HPDE6-E6E7 (cell line): ENCODE results near the gene TOP1.

Source experiments
- DNase-seq: peaks from one replicate; pipeline ENCODE4 v3.0.0; 2011; ENCODE audit warnings: missing footprints; ENCODE audit errors: extremely low spot score

Gene TOP1

DNA sequence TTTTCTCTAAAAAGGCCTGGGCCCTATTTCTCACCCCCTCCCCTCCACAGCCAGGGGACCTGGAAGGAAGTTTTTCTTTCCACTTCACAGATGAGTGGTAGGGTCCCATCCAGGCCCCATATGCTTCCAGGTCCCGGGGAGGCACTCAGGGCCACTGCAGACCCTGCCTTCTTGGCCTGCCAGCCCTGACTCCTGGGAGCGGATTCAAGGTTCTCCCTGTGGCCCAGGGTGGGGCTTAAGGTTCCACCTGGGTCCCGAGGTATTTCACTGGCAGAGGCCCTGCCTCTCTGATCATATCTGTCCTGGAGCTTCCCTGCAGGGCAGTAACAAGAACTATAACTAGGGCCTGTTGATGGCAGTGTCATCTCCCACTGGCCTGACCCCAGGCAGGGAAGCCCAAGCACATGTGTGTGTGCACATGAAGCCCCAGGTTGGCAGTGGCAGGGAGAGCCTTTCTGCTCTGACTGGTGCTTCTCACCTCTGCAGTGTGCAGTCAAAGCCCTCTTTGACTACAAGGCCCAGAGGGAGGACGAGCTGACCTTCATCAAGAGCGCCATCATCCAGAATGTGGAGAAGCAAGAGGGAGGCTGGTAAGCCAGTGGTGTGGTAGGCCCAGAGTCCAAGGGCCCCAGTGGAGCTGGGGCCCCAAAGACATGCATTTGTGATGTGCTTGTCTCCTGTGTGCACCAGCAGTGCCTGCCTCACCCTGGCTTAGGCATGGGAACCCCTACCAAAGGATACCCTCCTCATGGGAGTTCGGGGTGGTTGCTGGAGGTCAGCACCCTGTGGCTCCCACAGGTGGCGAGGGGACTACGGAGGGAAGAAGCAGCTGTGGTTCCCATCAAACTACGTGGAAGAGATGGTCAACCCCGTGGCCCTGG, 139.9 kb downstream of the TOP1 start:
- DNase-seq, result no peak

DNA sequence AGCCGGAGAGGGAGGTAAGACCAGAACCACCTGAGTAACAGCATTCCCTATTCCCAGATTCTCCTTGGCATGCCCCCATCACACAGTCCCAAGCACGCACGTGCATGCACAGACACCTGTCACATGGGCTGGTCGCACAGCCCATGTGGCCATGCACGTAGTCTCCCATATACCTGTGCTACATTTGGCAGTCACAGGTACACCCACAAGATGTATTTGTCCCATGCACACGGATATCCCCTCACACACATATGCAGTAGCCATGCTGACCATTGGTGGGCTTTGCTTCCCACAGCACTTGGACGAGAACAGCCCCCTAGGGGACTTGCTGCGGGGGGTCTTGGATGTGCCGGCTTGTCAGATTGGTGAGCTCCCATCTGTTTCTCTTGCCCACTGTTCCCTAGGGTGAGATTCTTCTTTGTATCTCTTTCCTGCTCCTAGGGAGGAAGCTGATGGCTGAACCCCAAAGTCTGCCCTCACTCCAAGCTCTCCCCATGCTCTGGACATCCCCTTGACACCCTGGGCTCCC, 140.6 kb downstream of the TOP1 start:
- no peak for DNase-seq

DNA sequence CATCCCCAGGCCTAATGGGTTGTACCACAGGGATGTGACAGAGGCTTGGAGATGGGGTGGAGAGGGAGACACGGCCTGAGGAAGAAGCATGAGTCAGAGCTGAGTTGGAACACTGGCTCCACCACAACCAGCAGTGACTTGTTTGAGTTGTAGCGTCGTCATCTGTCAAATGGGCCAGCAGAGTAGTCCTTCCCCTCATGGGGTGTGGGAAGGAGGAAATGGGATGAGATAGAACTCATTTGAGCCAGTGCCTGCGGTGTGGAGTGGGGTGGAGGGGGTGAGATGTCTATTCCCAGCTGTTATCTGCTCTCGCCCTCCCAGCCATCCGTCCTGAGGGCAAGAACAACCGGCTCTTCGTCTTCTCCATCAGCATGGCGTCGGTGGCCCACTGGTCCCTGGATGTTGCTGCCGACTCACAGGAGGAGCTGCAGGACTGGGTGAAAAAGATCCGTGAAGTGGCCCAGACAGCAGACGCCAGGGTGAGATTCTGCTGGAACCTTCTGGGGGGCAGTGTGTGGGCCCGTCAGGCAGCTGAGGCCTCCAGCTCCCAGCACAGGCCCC, 141.2 kb downstream of the TOP1 start:
- DNase-seq, result peak; percentile 76

DNA sequence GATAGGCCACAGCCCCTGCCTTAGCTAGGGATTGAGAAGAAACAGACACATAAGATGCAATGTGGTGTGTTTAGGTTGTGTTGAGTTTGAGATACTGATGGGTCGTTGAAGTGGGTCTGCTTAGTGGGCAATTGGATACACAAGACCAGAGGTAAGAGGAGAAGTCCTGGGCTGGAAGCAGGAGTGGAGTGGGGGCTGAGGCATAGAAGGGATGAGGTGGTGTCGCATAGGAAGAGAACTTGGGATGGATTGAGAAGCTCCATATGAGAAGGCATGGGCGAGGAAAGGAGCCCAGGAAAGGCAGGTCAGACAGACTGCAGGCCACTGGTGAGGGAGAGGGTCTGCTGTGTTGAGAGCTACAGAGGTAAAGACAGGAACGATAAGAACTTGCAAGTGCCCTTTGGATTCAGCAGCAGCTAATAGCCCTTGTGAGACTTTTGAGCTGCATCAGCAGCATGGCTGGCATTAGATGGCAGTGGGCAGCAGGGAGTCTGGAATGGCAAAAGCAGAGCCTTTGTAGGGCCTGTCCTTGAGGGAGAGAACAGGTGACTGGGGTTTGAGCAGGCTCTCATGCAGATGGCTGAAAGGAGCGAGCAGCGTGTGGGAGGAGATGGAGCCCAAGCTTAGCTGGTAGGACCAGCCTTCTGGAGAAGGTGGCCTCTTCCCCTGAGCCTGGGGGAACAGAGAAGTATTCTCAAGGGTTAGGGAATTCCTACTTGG, 141.9 kb downstream of the TOP1 start:
- no peak for DNase-seq

DNA sequence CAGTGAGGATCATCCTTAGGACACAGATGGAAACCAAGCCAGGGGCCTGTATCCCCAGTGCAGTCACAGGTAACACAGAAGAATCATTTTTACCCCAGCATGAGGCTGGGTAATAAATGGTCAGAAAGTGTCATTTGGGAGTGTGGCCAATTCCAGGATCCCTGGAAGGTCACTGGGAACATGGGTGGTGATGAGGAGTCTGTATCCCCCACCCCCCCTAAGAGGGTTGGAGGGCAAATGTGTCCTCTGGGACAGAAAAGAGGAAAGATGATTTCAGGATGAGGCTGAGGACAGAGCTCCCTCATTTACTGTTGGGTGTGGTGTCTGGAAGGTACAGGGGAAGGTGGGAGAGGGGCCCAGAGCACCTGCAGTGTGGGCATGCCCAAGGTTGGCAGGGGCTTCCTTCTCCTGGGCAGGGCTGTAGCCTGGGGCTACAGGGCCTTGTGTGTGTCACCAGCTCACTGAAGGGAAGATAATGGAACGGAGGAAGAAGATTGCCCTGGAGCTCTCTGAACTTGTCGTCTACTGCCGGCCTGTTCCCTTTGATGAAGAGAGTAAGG, 143.2 kb downstream of the TOP1 start:
- DNase-seq, result no peak

DNA sequence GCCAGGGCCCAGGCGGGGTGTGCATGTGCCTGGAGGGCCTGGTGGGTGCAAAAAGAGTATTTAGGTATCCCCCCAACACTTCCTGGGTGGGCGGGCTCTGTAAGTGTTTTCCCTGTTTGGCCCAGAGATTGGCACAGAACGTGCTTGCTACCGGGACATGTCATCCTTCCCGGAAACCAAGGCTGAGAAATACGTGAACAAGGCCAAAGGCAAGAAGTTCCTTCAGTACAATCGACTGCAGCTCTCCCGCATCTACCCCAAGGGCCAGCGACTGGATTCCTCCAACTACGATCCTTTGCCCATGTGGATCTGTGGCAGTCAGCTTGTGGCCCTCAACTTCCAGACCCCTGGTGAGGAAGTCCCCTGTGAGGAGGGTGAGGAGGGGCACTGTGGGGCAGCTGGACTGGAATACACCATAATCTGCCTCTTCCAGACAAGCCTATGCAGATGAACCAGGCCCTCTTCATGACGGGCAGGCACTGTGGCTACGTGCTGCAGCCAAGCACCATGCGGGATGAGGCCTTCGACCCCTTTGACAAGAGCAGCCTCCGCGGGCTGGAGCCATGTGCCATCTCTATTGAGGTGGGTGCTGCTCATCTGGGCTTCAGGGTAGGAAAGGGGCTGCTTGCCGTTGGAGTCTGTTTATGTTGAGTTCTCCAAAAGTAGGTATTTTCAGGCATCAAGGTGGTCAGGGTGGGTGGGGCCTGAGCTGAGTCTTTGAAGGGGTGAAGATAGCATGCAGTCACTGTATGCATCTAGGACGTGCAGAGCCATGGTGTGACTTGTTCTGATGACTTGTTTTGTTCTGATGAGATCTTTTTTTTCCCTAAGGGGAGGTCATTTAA, 143.9 kb downstream of the TOP1 start:
- DNase-seq, result no peak

DNA sequence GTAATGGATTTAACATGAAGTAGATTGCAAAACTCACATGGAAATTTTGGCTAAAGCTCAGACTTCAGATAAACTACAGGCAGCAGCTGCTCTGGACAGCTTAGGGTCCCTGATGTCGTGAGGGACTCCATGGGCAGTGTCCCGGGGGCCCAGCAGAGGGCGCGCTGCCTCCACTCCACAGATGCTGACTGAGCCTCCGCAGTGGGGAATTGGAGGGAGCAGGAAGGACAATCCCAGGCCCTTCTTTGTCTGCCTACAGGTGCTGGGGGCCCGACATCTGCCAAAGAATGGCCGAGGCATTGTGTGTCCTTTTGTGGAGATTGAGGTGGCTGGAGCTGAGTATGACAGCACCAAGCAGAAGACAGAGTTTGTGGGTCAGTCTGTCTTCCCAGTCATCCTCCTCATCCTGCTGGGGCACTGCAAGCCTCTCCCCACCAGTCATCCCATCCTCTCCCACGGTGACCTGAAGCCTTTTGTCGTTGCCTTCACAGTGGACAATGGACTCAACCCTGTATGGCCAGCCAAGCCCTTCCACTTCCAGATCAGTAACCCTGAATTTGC, 144.6 kb downstream of the TOP1 start:
- DNase-seq, result peak; percentile 87

DNA sequence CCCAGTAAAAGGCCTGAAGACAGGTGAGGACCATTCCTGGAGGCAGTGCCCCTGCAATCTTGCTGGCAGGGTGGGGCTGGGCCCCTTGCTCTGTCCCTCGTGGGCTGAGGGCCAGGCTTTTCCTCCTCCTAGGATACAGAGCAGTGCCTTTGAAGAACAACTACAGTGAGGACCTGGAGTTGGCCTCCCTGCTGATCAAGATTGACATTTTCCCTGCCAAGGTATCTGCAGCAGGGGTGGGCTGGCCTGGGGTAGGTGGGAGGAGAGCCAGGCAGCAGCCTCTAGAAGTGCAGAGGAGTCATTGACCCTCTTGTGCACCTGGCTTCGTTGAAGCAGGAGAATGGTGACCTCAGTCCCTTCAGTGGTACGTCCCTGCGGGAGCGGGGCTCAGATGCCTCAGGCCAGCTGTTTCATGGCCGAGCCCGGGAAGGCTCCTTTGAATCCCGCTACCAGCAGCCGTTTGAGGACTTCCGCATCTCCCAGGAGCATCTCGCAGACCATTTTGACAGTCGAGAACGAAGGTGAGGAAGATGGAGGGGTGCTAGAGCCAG, 145.2 kb downstream of the TOP1 start:
- no peak for DNase-seq
